GM23338 (cell line): ENCODE results near the gene FRZB. TPM values are rescaled to one million over a fixed set of nuclear protein-coding genes. Genes with fewer than 3 reads are reported as not detected.
A peak's percentile ranks its signal among the peaks of the same experiment; 100 is the strongest.

Experiments used
- ATAC-seq: fragments of 200-7000 bp; cut with Tn5 transposase; 3 replicates; pipeline ENCODE4 v1.9.1; 2020
- DNase-seq: peaks from one replicate; pipeline ENCODE4 v3.0.0-alpha.2; 2015; ENCODE audit warnings: low spot score
- H2AFZ ChIP-seq: fragments of 200-600 bp; sonication (generic); 2 replicates; pipeline ENCODE4 v1.8.0; 2016; ENCODE audit warnings: antibody characterized with exemption, mild to moderate bottlenecking, moderate library complexity
- H3F3A ChIP-seq: fragments of 200-600 bp; sonication (generic); replicated peaks from 2 replicates; pipeline ENCODE4 v1.8.0; 2017; ENCODE audit warnings: antibody characterized with exemption, mixed run types, low read depth
- H3K27ac ChIP-seq: fragments of 200-600 bp; sonication (generic); 2 replicates; pipeline ENCODE4 v1.6.1; 2016; ENCODE audit warnings: low read depth
- H3K27me3 ChIP-seq: fragments of 200-600 bp; sonication (generic); 2 replicates; pipeline ENCODE4 v1.8.0; 2016; ENCODE audit warnings: mild to moderate bottlenecking, mixed run types, moderate library complexity; ENCODE audit not compliant: insufficient read depth
- H3K36me3 ChIP-seq: fragments of 200-600 bp; sonication (generic); 2 replicates; pipeline ENCODE4 v1.8.0; 2016; ENCODE audit warnings: mild to moderate bottlenecking; ENCODE audit not compliant: insufficient read depth
- H3K4me1 ChIP-seq: fragments of 200-600 bp; sonication (generic); 2 replicates; pipeline ENCODE4 v1.8.0; 2016; ENCODE audit warnings: mild to moderate bottlenecking, moderate library complexity; ENCODE audit not compliant: insufficient read depth
- H3K4me2 ChIP-seq: fragments of 200-600 bp; sonication (generic); 2 replicates; pipeline ENCODE4 v1.7.1; 2017; ENCODE audit warnings: mixed run types
- H3K4me3 ChIP-seq: fragments of 200-600 bp; sonication (generic); 2 replicates; pipeline ENCODE4 v1.6.1; 2016; ENCODE audit warnings: mixed run types
- H3K79me2 ChIP-seq: fragments of 200-600 bp; sonication (generic); replicated peaks from 2 replicates; pipeline ENCODE4 v1.8.0; 2017; ENCODE audit warnings: mild to moderate bottlenecking; ENCODE audit not compliant: insufficient read depth
- H3K9me2 ChIP-seq: fragments of 200-600 bp; sonication (generic); 2 replicates; pipeline ENCODE4 v1.8.0; 2017; ENCODE audit not compliant: insufficient read depth
- H4K20me1 ChIP-seq: fragments of 200-600 bp; sonication (generic); replicated peaks from 2 replicates; pipeline ENCODE4 v1.8.0; 2017; ENCODE audit warnings: mild to moderate bottlenecking; ENCODE audit not compliant: insufficient read depth
- H3K27ac Mint-ChIP-seq: 2 replicates; pipeline ENCODE4 v1.8.0; 2020; ENCODE audit warnings: inconsistent platforms, mild to moderate bottlenecking, moderate library complexity, mixed read lengths
- H3K27me3 Mint-ChIP-seq: 3 replicates; pipeline ENCODE4 v1.8.0; 2022; ENCODE audit warnings: low read depth, mild to moderate bottlenecking, moderate library complexity, mixed read lengths, inconsistent platforms; ENCODE audit not compliant: insufficient read depth, poor library complexity
- H3K36me3 Mint-ChIP-seq: 3 replicates; pipeline ENCODE4 v1.8.0; 2021; ENCODE audit warnings: low read depth, mild to moderate bottlenecking, inconsistent platforms, moderate library complexity, mixed read lengths
- H3K4me1 Mint-ChIP-seq: 3 replicates; pipeline ENCODE4 v1.8.0; 2020; ENCODE audit warnings: mild to moderate bottlenecking, inconsistent platforms, mixed read lengths
- H3K4me3 Mint-ChIP-seq: 3 replicates; pipeline ENCODE4 v1.8.0; 2021; ENCODE audit warnings: moderate library complexity, mild to moderate bottlenecking, inconsistent platforms, mixed read lengths
- H3K9me3 Mint-ChIP-seq: 3 replicates; pipeline ENCODE4 v1.8.0; 2020; ENCODE audit warnings: moderate library complexity, mild to moderate bottlenecking, inconsistent platforms, mixed read lengths
- CREB1 ChIP-seq: fragments of 250-450 bp; sonication (Bioruptor Pico); IDR thresholded peaks from 2 replicates; pipeline ENCODE4 v1.5.0; 2020; ENCODE audit warnings: low read depth, mild to moderate bottlenecking, moderate library complexity
- CTCF ChIP-seq, 2 experiments: fragments of 200-600 bp in 1 of 2; sonication (generic) in 1 of 2; conservative IDR thresholded peaks; 2 replicates each; pipeline versions ENCODE4 v1.5.1 to v1.6.1; 2016 to 2017; ENCODE audit warnings: antibody characterized with exemption in 2 of 2, low read depth in 2 of 2, mild to moderate bottlenecking in 2 of 2, moderate library complexity in 1 of 2
- EZH2 ChIP-seq: fragments of 200-600 bp; sonication (generic); IDR thresholded peaks from one replicate; pipeline ENCODE4 v1.8.0; 2017; ENCODE audit warnings: antibody characterized with exemption, mild to moderate bottlenecking, low read depth; ENCODE audit not compliant: unreplicated experiment
- JUNB ChIP-seq: IDR thresholded peaks from one replicate; pipeline ENCODE4 v1.6.1; 2016; ENCODE audit warnings: antibody characterized with exemption; ENCODE audit not compliant: unreplicated experiment
- NANOG ChIP-seq: IDR thresholded peaks from 2 replicates; pipeline ENCODE4 v1.6.1; 2016; ENCODE audit warnings: antibody characterized with exemption, borderline replicate concordance
- POLR2AphosphoS5 ChIP-seq: IDR thresholded peaks from 2 replicates; pipeline ENCODE4 v1.6.1; 2016; ENCODE audit warnings: antibody characterized with exemption, low read depth
- REST ChIP-seq: IDR thresholded peaks from one replicate; pipeline ENCODE4 v1.6.1; 2018; ENCODE audit warnings: antibody characterized with exemption; ENCODE audit not compliant: unreplicated experiment
- STAT1 ChIP-seq: IDR thresholded peaks from one replicate; pipeline ENCODE4 v1.6.1; 2016; ENCODE audit warnings: antibody characterized with exemption; ENCODE audit not compliant: unreplicated experiment
- ZNF331 ChIP-seq: fragments of 250-450 bp; sonication (Bioruptor Pico); IDR thresholded peaks from 2 replicates; pipeline ENCODE4 v1.5.0; 2020; ENCODE audit warnings: low read depth, mild to moderate bottlenecking, moderate library complexity
- polyA plus RNA-seq: library from polyadenylated mRNA; unstranded; fragments of >200 nt; fragmentation: Nextera tagmentation; extraction: Ambion mirVana; gene quantifications from 2 replicates; pipeline ENCODE4 v1.2.1, GENCODE V29; 2016
- total RNA-seq: library from RNA; depleted of rRNA; stranded (reverse); fragments of >200 nt; shearing (Covaris generic); gene quantifications from 2 replicates; pipeline ENCODE4 v1.2.3, GENCODE V29; 2014
- TF ChIP-seq, protein P1 (sequence below): IDR thresholded peaks from 2 replicates; pipeline ENCODE4 v1.6.1; 2016; ENCODE audit warnings: antibody characterized with exemption
- TF ChIP-seq, protein P2 (sequence below): fragments of 250-450 bp; sonication (Bioruptor Pico); IDR thresholded peaks from 2 replicates; pipeline ENCODE4 v1.5.0; 2020; ENCODE audit warnings: mild to moderate bottlenecking, moderate library complexity

The FRZB gene
- total and polyA plus RNA-seq, 2 experiments from 2014 or later = 0.52 to 1.2 TPM

GRCh38 chr2:182819412-182819811, 47.0 kb downstream of the FRZB start (continued):
- no peak for TF ChIP-seq CTCF (conservative IDR thresholded peaks at IDR 0.05; ENCODE audit: low read depth in 2 of 2)
- TF ChIP-seq STAT1 = no peak
- no peak for TF ChIP-seq EZH2
- no peak for TF ChIP-seq CREB1 (CRISPR knock-in tag)
- no peak for TF ChIP-seq JUNB
- TF ChIP-seq, protein P1, sequence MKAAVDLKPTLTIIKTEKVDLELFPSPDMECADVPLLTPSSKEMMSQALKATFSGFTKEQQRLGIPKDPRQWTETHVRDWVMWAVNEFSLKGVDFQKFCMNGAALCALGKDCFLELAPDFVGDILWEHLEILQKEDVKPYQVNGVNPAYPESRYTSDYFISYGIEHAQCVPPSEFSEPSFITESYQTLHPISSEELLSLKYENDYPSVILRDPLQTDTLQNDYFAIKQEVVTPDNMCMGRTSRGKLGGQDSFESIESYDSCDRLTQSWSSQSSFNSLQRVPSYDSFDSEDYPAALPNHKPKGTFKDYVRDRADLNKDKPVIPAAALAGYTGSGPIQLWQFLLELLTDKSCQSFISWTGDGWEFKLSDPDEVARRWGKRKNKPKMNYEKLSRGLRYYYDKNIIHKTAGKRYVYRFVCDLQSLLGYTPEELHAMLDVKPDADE = no peak
- no peak for TF ChIP-seq ZNF331 (CRISPR knock-in tag)
- TF ChIP-seq POLR2AphosphoS5 = no peak
- TF ChIP-seq REST = no peak

DNA sequence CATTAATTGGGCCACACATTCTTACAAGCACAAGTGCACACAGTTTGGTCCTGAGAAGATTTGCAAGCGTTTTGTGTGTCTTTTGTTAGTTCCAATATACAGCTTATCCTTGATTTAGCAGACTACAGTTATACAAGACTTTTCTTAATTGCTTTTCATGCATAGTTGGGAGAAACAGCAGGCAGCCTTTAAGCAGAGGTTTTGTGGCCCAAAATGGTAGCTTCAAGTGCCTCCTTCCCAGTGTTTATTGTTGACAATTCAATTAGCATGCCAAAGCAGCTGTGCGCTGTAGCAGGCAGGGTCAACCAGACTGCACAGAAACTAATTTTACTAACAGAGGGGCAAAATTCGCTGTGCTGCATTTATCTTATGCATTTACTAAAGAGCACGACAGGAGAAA, 47.5 kb downstream of the FRZB start:
- Histone ChIP-seq H3K9me2 (no peaks in the 10 kb centered on the region), H3F3A (no peaks in the 10 kb centered on the region), H3K4me3 (peak overlapping the region; percentile 7; the same call in 1 of the 2 replicates), H3K79me2 (no peaks in the 10 kb centered on the region), H3K4me1 (peaks cover 33% of the 10 kb centered on the region), H4K20me1 (no peaks in the 10 kb centered on the region), H3K27me3 (no peaks in the 10 kb centered on the region), H3K4me2 (peak overlapping the region; percentile 36), H2AFZ (no peak overlapping the region), H3K36me3 (no peaks in the 10 kb centered on the region), H3K27ac (peak overlapping the region; percentile 79)
- DNase-seq (peak; percentile 68), ATAC-seq (peak; percentile 95)
- peaks cover 29% of the 10 kb centered on the region for H3K4me1 Mint-ChIP-seq
- H3K27ac Mint-ChIP-seq = peak overlapping the region; percentile 93
- no peaks in the 10 kb centered on the region for H3K9me3 Mint-ChIP-seq
- H3K36me3 Mint-ChIP-seq = no peaks in the 10 kb centered on the region
- no peaks in the 10 kb centered on the region for H3K27me3 Mint-ChIP-seq
- peak overlapping the region; percentile 49 for H3K4me3 Mint-ChIP-seq
- peak; percentile 60; the same call in 1 of the 2 replicates for TF ChIP-seq NANOG
- TF ChIP-seq, protein P2, sequence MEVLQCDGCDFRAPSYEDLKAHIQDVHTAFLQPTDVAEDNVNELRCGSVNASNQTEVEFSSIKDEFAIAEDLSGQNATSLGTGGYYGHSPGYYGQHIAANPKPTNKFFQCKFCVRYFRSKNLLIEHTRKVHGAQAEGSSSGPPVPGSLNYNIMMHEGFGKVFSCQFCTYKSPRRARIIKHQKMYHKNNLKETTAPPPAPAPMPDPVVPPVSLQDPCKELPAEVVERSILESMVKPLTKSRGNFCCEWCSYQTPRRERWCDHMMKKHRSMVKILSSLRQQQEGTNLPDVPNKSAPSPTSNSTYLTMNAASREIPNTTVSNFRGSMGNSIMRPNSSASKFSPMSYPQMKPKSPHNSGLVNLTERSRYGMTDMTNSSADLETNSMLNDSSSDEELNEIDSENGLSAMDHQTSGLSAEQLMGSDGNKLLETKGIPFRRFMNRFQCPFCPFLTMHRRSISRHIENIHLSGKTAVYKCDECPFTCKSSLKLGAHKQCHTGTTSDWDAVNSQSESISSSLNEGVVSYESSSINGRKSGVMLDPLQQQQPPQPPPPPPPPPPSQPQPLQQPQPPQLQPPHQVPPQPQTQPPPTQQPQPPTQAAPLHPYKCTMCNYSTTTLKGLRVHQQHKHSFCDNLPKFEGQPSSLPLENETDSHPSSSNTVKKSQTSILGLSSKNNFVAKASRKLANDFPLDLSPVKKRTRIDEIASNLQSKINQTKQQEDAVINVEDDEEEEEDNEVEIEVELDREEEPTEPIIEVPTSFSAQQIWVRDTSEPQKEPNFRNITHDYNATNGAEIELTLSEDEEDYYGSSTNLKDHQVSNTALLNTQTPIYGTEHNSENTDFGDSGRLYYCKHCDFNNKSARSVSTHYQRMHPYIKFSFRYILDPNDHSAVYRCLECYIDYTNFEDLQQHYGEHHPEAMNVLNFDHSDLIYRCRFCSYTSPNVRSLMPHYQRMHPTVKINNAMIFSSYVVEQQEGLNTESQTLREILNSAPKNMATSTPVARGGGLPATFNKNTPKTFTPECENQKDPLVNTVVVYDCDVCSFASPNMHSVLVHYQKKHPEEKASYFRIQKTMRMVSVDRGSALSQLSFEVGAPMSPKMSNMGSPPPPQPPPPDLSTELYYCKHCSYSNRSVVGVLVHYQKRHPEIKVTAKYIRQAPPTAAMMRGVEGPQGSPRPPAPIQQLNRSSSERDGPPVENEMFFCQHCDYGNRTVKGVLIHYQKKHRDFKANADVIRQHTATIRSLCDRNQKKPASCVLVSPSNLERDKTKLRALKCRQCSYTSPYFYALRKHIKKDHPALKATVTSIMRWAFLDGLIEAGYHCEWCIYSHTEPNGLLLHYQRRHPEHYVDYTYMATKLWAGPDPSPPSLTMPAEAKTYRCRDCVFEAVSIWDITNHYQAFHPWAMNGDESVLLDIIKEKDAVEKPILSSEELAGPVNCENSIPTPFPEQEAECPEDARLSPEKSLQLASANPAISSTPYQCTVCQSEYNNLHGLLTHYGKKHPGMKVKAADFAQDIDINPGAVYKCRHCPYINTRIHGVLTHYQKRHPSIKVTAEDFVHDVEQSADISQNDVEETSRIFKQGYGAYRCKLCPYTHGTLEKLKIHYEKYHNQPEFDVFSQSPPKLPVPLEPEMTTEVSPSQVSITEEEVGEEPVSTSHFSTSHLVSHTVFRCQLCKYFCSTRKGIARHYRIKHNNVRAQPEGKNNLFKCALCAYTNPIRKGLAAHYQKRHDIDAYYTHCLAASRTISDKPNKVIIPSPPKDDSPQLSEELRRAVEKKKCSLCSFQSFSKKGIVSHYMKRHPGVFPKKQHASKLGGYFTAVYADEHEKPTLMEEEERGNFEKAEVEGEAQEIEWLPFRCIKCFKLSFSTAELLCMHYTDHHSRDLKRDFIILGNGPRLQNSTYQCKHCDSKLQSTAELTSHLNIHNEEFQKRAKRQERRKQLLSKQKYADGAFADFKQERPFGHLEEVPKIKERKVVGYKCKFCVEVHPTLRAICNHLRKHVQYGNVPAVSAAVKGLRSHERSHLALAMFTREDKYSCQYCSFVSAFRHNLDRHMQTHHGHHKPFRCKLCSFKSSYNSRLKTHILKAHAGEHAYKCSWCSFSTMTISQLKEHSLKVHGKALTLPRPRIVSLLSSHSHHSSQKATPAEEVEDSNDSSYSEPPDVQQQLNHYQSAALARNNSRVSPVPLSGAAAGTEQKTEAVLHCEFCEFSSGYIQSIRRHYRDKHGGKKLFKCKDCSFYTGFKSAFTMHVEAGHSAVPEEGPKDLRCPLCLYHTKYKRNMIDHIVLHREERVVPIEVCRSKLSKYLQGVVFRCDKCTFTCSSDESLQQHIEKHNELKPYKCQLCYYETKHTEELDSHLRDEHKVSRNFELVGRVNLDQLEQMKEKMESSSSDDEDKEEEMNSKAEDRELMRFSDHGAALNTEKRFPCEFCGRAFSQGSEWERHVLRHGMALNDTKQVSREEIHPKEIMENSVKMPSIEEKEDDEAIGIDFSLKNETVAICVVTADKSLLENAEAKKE (CRISPR knock-in tag) = peak; percentile 87
